ENCODE measurements around the gene NFASC. TPM values are rescaled to one million over a fixed set of nuclear protein-coding genes. Genes with fewer than 3 reads are reported as not detected.

The NFASC gene
- total RNA-seq, 4 donors from 2014 or later, result 0.68 to 2.8 (median 1.7) TPM

GRCh38 chr1:204868340-204868700 is 2.3 kb upstream of the NFASC start:
- TF ChIP-seq CTCF (IDR thresholded peaks at IDR 0.05; ENCODE audit: low read depth), result no peak

GRCh38 chr1:204869097-204869496 is 1.6 kb upstream of the NFASC start:
- no peak for TF ChIP-seq CTCF (IDR thresholded peaks at IDR 0.05; ENCODE audit: low read depth)

GRCh38 chr1:204871405-204872037 is 859 bp downstream of the NFASC start:
- no peak for TF ChIP-seq CTCF (IDR thresholded peaks at IDR 0.05; ENCODE audit: low read depth)

- no peak for TF ChIP-seq CTCF (IDR thresholded peaks at IDR 0.05; ENCODE audit: low read depth)
Observed at GRCh38 chr1:204872262-204872881, 1.7 kb downstream of the NFASC start.

GRCh38 chr1:204873176-204873575 is 2.5 kb downstream of the NFASC start:
- no peak for TF ChIP-seq CTCF (IDR thresholded peaks at IDR 0.05; ENCODE audit: low read depth)

- TF ChIP-seq CTCF (IDR thresholded peaks at IDR 0.05; ENCODE audit: low read depth), result no peak
Observed at GRCh38 chr1:204873714-204874113, 3.1 kb downstream of the NFASC start.

GRCh38 chr1:204874274-204874673 is 3.6 kb downstream of the NFASC start:
- no peak for TF ChIP-seq CTCF (IDR thresholded peaks at IDR 0.05; ENCODE audit: low read depth)
